GM12872 (cell line): ENCODE data around the gene CHCHD4.

Experiments
- CTCF ChIP-seq: IDR thresholded peaks from 3 replicates; pipeline ENCODE4 v1.5.1; 2011; ENCODE audit warnings: low read depth, mild to moderate bottlenecking, low read length, moderate library complexity; ENCODE audit not compliant: insufficient read depth

CHCHD4 gene

GRCh38 chr3:14138878-14139655 lies 14.4 kb upstream of the CHCHD4 start:
- TF ChIP-seq CTCF = no peak

GRCh38 chr3:14138109-14138877 lies 13.6 kb upstream of the CHCHD4 start:
- no peak for TF ChIP-seq CTCF

GRCh38 chr3:14137445-14137844 lies 12.8 kb upstream of the CHCHD4 start:
- no peak for TF ChIP-seq CTCF

GRCh38 chr3:14137004-14137403 lies 12.3 kb upstream of the CHCHD4 start:
- no peak for TF ChIP-seq CTCF

GRCh38 chr3:14135581-14135980 lies 10.9 kb upstream of the CHCHD4 start:
- TF ChIP-seq CTCF = no peak

- no peak for TF ChIP-seq CTCF
Observed at GRCh38 chr3:14134291-14134690, 9.6 kb upstream of the CHCHD4 start.

GRCh38 chr3:14133876-14134275 lies 9.2 kb upstream of the CHCHD4 start:
- TF ChIP-seq CTCF = no peak
